K562 (cell line): ENCODE measurements around the gene DBP. TPM values are rescaled to one million over a fixed set of nuclear protein-coding genes. Genes with fewer than 3 reads are reported as not detected.
"Not testable (repeated sequence)": the region's sequence is repeated elsewhere in the genome, so short reads cannot be mapped to it uniquely, and the experiment has no call there.

Experiments used
- ATAC-seq: fragments of 200-7000 bp; cut with Tn5 transposase; 3 replicates; pipeline ENCODE4 v1.9.1; 2020; ENCODE audit warnings: moderate library complexity
- BruUV-seq: library from RNA; stranded (reverse); fragments of 400-500 nt; replicated peaks from 2 replicates; lab custom pipeline; 2021; lab: Mats Ljungman, UMichigan
- CTCF ChIA-PET: fragments of 300-600 bp; formaldehyde crosslinking; extraction: SDS; loops from one replicate; lab custom pipeline; 2021; ENCODE audit warnings: low intra/inter-chr PET ratio; lab: Yijun Ruan, JAX
- POLR2A ChIA-PET: fragments of 300-600, 350-650 bp; sonication (Branson Sonifier 250); formaldehyde crosslinking; extraction: SDS; loops from one replicate; lab custom pipeline; 2021; ENCODE audit warnings: antibody characterized with exemption, inconsistent platforms; lab: Yijun Ruan, JAX
- DNase-seq, 4 experiments: peaks; one replicate each; pipeline versions ENCODE4 v3.0.0 to v3.0.0-alpha.2; 2011 to 2018; ENCODE audit warnings: low spot score in 3 of 4, mixed read lengths in 3 of 4; ENCODE audit errors: extremely low read depth in 1 of 4
- FAIRE-seq: peaks from 2 replicates; lab custom pipeline; 2011; peaks lifted over from hg19 to GRCh38; lab: Jason Lieb, UNC
- H2AFZ ChIP-seq: 2 replicates; pipeline ENCODE4 v1.6.0; 2011; ENCODE audit warnings: low read depth, low read length, control low read depth, inconsistent platforms
- H3K27ac ChIP-seq: fragments of 200-600 bp; 3 replicates; pipeline ENCODE4 v1.8.0; 2011; ENCODE audit warnings: low read depth, mild to moderate bottlenecking, control low read depth, inconsistent platforms, low read length, moderate library complexity, mixed read lengths; ENCODE audit errors: extremely low read depth
- H3K27me3 ChIP-seq, 2 experiments: fragments of 300-600 bp in 1 of 2; 2 replicates in 1 of 2; 3 replicates in 1 of 2; pipeline versions ENCODE4 v1.6.0 to v1.8.0; 2011; ENCODE audit warnings: inconsistent platforms in 2 of 2, low read length in 2 of 2, mild to moderate bottlenecking in 1 of 2, mixed read lengths in 1 of 2, moderate library complexity in 1 of 2; ENCODE audit not compliant: control insufficient read depth in 2 of 2, insufficient read depth in 2 of 2
- H3K36me3 ChIP-seq: fragments of 300-600 bp; 3 replicates; pipeline ENCODE4 v1.8.0; 2011; ENCODE audit warnings: mild to moderate bottlenecking, low read length, inconsistent platforms; ENCODE audit not compliant: control insufficient read depth, insufficient read depth
- H3K4me1 ChIP-seq, 2 experiments: fragments of 200-600 bp in 1 of 2; replicated peaks in 1 of 2; 2 replicates in 1 of 2; 3 replicates in 1 of 2; pipeline versions ENCODE4 v1.5.1 to v1.8.0; 2011; ENCODE audit warnings: inconsistent platforms in 2 of 2, low read length in 2 of 2, mild to moderate bottlenecking in 1 of 2, mixed read lengths in 1 of 2, moderate library complexity in 1 of 2; ENCODE audit not compliant: control insufficient read depth in 2 of 2, insufficient read depth in 2 of 2
- H3K4me2 ChIP-seq: 2 replicates; pipeline ENCODE4 v1.6.1; 2011; ENCODE audit warnings: low read length, control low read depth, inconsistent platforms, mixed read lengths; ENCODE audit not compliant: insufficient read depth
- H3K4me3 ChIP-seq: fragments of 200-600 bp; sonication (generic), shearing (Covaris generic); 2 replicates; pipeline ENCODE4 v1.5.1; 2016; ENCODE audit warnings: control low read depth, inconsistent platforms
- H3K79me2 ChIP-seq: fragments of 200-600 bp; 3 replicates; pipeline ENCODE4 v1.8.0; 2011; ENCODE audit warnings: low read length, inconsistent platforms; ENCODE audit not compliant: control insufficient read depth, insufficient read depth
- H3K9ac ChIP-seq, 2 experiments: 2 replicates each; pipeline versions ENCODE4 v1.6.0 to v1.6.1; 2011; ENCODE audit warnings: low read depth in 2 of 2, low read length in 2 of 2, control low read depth in 1 of 2, inconsistent platforms in 1 of 2, mild to moderate bottlenecking in 1 of 2, mixed read lengths in 1 of 2; ENCODE audit not compliant: insufficient read depth in 1 of 2
- H3K9me1 ChIP-seq: one replicate; pipeline ENCODE4 v1.6.0; 2011; ENCODE audit warnings: inconsistent platforms, mild to moderate bottlenecking, low read length, moderate library complexity; ENCODE audit not compliant: control insufficient read depth, insufficient read depth
- H3K9me3 ChIP-seq: replicated peaks from 2 replicates; pipeline ENCODE4 v1.5.1; 2011; ENCODE audit warnings: low read depth, low read length, inconsistent platforms; ENCODE audit not compliant: control insufficient read depth, insufficient read depth
- H4K20me1 ChIP-seq: replicated peaks from 2 replicates; pipeline ENCODE4 v1.6.1; 2011; ENCODE audit warnings: low read length, inconsistent platforms, mixed read lengths; ENCODE audit not compliant: control insufficient read depth, insufficient read depth
- CCNT2 ChIP-seq: IDR thresholded peaks from 2 replicates; pipeline ENCODE4 v1.6.1; 2011; ENCODE audit warnings: borderline replicate concordance, low read depth, mild to moderate bottlenecking, moderate library complexity, mixed read lengths, low read length; ENCODE audit not compliant: insufficient read length; ENCODE audit errors: extremely low read depth
- CHD4 ChIP-seq: fragments of 200-600 bp; sonication (generic); IDR thresholded peaks from 3 replicates; pipeline ENCODE4 v1.6.1; 2012; ENCODE audit warnings: low read depth, mild to moderate bottlenecking, mixed read lengths, low read length, inconsistent platforms; ENCODE audit not compliant: insufficient read depth, insufficient replicate concordance, poor library complexity, severe bottlenecking
- MYBL2 ChIP-seq, 2 experiments: fragments of 450-650 bp in 1 of 2; sonication (generic) in 1 of 2; formaldehyde crosslinking in 1 of 2; IDR thresholded peaks; 2 replicates each; pipeline versions ENCODE4 v1.6.1 to v1.8.1; 2017 to 2022; ENCODE audit warnings: borderline replicate concordance in 1 of 2, inconsistent platforms in 1 of 2, low read depth in 1 of 2, mild to moderate bottlenecking in 1 of 2, missing genetic modification reagents in 1 of 2, moderate library complexity in 1 of 2
- RBBP5 ChIP-seq: fragments of 200-600 bp; sonication (generic); IDR thresholded peaks from 2 replicates; pipeline ENCODE4 v1.6.1; 2012; ENCODE audit warnings: borderline replicate concordance, mild to moderate bottlenecking, low read length, control low read depth, inconsistent platforms; ENCODE audit not compliant: insufficient read depth, poor library complexity, severe bottlenecking
- TSC22D4 ChIP-seq: fragments of 450-650 bp; IDR thresholded peaks from 2 replicates; pipeline ENCODE4 v1.6.1; 2016; ENCODE audit warnings: missing genetic modification characterization, missing biosample characterization, control low read depth
- ZBTB5 ChIP-seq: fragments of 450-650 bp; IDR thresholded peaks from 2 replicates; pipeline ENCODE4 v1.6.1; 2017; ENCODE audit warnings: antibody characterized with exemption
- WGBS: fragments of 100-300 bp; shearing (Covaris generic); methylation state at CpG from one replicate; pipeline ENCODE4 v1.1.6; 2016; ENCODE audit warnings: low coverage, mixed read lengths; ENCODE audit not compliant: insufficient coverage; ENCODE audit errors: missing lambda C conversion rate; 5-methylcytosine and 5-hydroxymethylcytosine counted together
- in situ Hi-C: fragments of 300-500 bp; cut with MboI; formaldehyde crosslinking; loops from 4 replicates; pipeline ENCODE4 v1.15.0; 2018; ENCODE audit warnings: inconsistent platforms, mixed read lengths
- intact Hi-C: fragments of 100-400 bp; cut with micrococcal nuclease; formaldehyde crosslinking; loops from 2 replicates; pipeline ENCODE4 v1.14.2; 2022
- polyA plus RNA-seq, 8 experiments: library from polyadenylated mRNA; depleted of rRNA in 4 of 8; stranded (reverse) in 5 of 8; unstranded in 3 of 8; fragments of >200 nt; fragmentation: Nextera tagmentation in 2 of 8; fragmentation: Illumina TruSeq in 1 of 8; extraction: Ambion mirVana in 2 of 8; extraction: Trizol in 1 of 8; gene quantifications; 2 replicates each; pipeline versions ENCODE4 v1.2.1 to v1.2.3, GENCODE V29; 2011 to 2014; ENCODE audit warnings: inconsistent platforms in 1 of 8, missing spikeins in 1 of 8
- total RNA-seq, 7 experiments: library from RNA; depleted of rRNA in 6 of 7; stranded (reverse); fragments of >200 nt in 6 of 7; fragmentation: Illumina TruSeq in 2 of 7; extraction: Trizol in 2 of 7; gene quantifications; 2 replicates each; pipeline versions ENCODE4 v1.2.1 to v1.2.3, GENCODE V29; 2011 to 2021; ENCODE audit warnings: low replicate concordance in 1 of 7
- TF ChIP-seq, protein P1 (sequence below): sonication (generic); formaldehyde crosslinking; IDR thresholded peaks from 2 replicates; pipeline ENCODE4 v1.8.1; 2023; ENCODE audit warnings: mild to moderate bottlenecking, missing genetic modification reagents

The DBP gene
- total and polyA plus RNA-seq, 9 of the 15 experiments (the other 6 are each of a cell fraction or from before 2014, with no cell fraction given) = 0.25 to 5.5 (median 1.8) TPM

GRCh38 chr19:48680436-48681126, 43.4 kb upstream of the DBP start:
- H3K27me3 ChIP-seq = no peaks in the 10 kb centered on the region
- H3K79me2 ChIP-seq = no peaks in the 10 kb centered on the region
- CTCF ChIA-PET = no interaction called here
- DNase-seq (no peak), FAIRE-seq (no peak), ATAC-seq (no peak)
- no peaks in the 10 kb centered on the region for H3K9me3 ChIP-seq
- no peak overlapping the region for H3K4me3 ChIP-seq
- no peaks in the 10 kb centered on the region for H4K20me1 ChIP-seq
- in situ Hi-C loops = no loop called here
- WGBS = 71% methylated on average over 33 of the region's 45 CpGs
- peaks cover 22 to 55% of the 10 kb centered on the region in 2 experiments for H3K4me1 ChIP-seq
- no peak overlapping the region for H3K27ac ChIP-seq
- no peaks in the 10 kb centered on the region for H3K9me1 ChIP-seq
- no peak overlapping the region for H3K4me2 ChIP-seq
- intact Hi-C loops = no loop called here
- POLR2A ChIA-PET = interaction anchor here (0.6 to 1.1 kb wide), 3 partner anchors 44 to 313 kb away, joined by 3 to 4 read pairs (median 3); partner anchors contain the start of genes BCAT2 and RUVBL2
- peak overlapping the region; percentile 64 for H2AFZ ChIP-seq
- BruUV-seq = no TSS peak
- no peak for TF ChIP-seq CCNT2
- no peak for TF ChIP-seq ZBTB5
- peak; percentile 33 for TF ChIP-seq CHD4
- TF ChIP-seq, protein P1, sequence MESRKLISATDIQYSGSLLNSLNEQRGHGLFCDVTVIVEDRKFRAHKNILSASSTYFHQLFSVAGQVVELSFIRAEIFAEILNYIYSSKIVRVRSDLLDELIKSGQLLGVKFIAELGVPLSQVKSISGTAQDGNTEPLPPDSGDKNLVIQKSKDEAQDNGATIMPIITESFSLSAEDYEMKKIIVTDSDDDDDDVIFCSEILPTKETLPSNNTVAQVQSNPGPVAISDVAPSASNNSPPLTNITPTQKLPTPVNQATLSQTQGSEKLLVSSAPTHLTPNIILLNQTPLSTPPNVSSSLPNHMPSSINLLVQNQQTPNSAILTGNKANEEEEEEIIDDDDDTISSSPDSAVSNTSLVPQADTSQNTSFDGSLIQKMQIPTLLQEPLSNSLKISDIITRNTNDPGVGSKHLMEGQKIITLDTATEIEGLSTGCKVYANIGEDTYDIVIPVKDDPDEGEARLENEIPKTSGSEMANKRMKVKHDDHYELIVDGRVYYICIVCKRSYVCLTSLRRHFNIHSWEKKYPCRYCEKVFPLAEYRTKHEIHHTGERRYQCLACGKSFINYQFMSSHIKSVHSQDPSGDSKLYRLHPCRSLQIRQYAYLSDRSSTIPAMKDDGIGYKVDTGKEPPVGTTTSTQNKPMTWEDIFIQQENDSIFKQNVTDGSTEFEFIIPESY (CRISPR knock-in tag) = peak; percentile 92
- TF ChIP-seq TSC22D4 (tag) = no peak
- TF ChIP-seq RBBP5 = peak; percentile 49
- TF ChIP-seq MYBL2 (IDR thresholded peaks at IDR 0.05; ENCODE audit: low read depth) = no peak
- TF ChIP-seq MYBL2 (CRISPR knock-in tag; IDR thresholded peaks at IDR 0.05; ENCODE audit: borderline replicate concordance) = 0 out of 2 replicates have a peak, but pooled peaks have one; percentile 1
- peak overlapping the region in 1 of 2 experiments; percentile 72; a peak in 2 of 4 replicates for H3K9ac ChIP-seq
- H3K36me3 ChIP-seq = no peaks in the 10 kb centered on the region

DNA sequence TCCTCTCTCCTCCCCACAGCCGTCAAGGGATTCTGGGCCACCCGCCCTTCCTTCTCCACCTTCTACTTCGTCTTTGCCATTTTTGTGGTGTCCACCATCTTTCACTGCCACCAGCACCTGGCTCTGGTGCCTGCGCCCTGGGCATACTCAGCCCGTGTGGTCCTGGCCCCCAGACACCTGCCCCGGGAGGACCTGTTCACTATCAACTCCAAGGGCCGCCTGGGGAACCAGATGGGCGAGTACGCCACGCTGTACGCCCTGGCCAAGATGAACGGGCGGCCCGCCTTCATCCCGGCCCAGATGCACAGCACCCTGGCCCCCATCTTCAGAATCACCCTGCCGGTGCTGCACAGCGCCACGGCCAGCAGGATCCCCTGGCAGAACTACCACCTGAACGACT, 42.8 kb upstream of the DBP start:
- FAIRE-seq, H3K27ac ChIP-seq, CTCF ChIA-PET, DNase-seq, ATAC-seq, H3K4me3 ChIP-seq, H3K9ac ChIP-seq, H3K9me1 ChIP-seq, intact Hi-C loops, H3K9me3 ChIP-seq, POLR2A ChIA-PET, in situ Hi-C loops, H3K4me2 ChIP-seq, H3K79me2 ChIP-seq, BruUV-seq, H3K36me3 ChIP-seq, H2AFZ ChIP-seq, H4K20me1 ChIP-seq, H3K27me3 ChIP-seq: not testable (repeated sequence)
- WGBS = 76% methylated on average over 5 of the region's 19 CpGs
- peaks cover 21 to 55% of the 10 kb centered on the region in 2 experiments for H3K4me1 ChIP-seq
